ENCODE measurements around the gene CHML.

Gene CHML

DNA sequence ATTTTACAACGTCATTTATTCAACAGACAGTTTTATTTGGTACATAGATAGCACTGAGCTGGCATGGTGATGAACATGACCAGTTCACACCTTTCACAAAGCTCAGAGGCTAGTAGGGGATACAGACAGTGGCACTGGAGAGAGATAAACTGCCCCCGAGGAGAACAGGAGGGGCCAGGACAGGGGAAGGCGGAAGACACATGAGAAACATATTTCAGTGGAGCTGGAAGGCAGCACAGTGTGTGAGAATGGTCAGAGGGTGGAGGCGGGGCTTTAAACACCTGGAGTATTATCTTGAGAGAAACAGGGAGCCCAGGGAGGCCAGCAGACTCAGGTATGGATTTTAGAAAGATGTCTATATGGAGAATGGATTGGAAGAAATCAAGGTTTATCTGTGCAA is 49.5 kb downstream of the CHML start (continued):
- TF ChIP-seq, protein P1, sequence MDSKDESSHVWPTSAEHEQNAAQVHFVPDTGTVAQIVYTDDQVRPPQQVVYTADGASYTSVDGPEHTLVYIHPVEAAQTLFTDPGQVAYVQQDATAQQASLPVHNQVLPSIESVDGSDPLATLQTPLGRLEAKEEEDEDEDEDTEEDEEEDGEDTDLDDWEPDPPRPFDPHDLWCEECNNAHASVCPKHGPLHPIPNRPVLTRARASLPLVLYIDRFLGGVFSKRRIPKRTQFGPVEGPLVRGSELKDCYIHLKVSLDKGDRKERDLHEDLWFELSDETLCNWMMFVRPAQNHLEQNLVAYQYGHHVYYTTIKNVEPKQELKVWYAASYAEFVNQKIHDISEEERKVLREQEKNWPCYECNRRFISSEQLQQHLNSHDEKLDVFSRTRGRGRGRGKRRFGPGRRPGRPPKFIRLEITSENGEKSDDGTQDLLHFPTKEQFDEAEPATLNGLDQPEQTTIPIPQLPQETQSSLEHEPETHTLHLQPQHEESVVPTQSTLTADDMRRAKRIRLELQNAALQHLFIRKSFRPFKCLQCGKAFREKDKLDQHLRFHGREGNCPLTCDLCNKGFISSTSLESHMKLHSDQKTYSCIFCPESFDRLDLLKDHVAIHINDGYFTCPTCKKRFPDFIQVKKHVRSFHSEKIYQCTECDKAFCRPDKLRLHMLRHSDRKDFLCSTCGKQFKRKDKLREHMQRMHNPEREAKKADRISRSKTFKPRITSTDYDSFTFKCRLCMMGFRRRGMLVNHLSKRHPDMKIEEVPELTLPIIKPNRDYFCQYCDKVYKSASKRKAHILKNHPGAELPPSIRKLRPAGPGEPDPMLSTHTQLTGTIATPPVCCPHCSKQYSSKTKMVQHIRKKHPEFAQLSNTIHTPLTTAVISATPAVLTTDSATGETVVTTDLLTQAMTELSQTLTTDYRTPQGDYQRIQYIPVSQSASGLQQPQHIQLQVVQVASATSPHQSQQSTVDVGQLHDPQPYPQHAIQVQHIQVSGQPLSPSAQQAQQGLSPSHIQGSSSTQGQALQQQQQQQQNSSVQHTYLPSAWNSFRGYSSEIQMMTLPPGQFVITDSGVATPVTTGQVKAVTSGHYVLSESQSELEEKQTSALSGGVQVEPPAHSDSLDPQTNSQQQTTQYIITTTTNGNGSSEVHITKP (tag by site-specific recombination; IDR thresholded peaks at IDR 0.05), result no peak

Data from HEK293 (cell line).